Glutamatergic neuron (in vitro differentiated cells): Measurements from ENCODE around the gene AIF1. TPM values are rescaled to one million over a fixed set of nuclear protein-coding genes. Genes with fewer than 3 reads are reported as not detected.

Experiments
- DNase-seq: peaks from one replicate; pipeline ENCODE4 v3.0.0; 2022
- H3K27ac Mint-ChIP-seq: one replicate; pipeline ENCODE4 v1.8.0; 2020; ENCODE audit warnings: mild to moderate bottlenecking, mixed read lengths, inconsistent platforms; ENCODE audit not compliant: unreplicated experiment
- H3K27me3 Mint-ChIP-seq: one replicate; pipeline ENCODE4 v1.8.0; 2020; ENCODE audit warnings: mild to moderate bottlenecking, moderate library complexity, mixed read lengths, inconsistent platforms; ENCODE audit not compliant: unreplicated experiment
- H3K36me3 Mint-ChIP-seq: one replicate; pipeline ENCODE4 v1.8.0; 2020; ENCODE audit warnings: mild to moderate bottlenecking, mixed read lengths, inconsistent platforms; ENCODE audit not compliant: unreplicated experiment
- H3K4me1 Mint-ChIP-seq: one replicate; pipeline ENCODE4 v1.8.0; 2020; ENCODE audit warnings: mild to moderate bottlenecking, low read depth, mixed read lengths, inconsistent platforms; ENCODE audit not compliant: unreplicated experiment
- H3K4me3 Mint-ChIP-seq: one replicate; pipeline ENCODE4 v1.8.0; 2020; ENCODE audit warnings: mild to moderate bottlenecking, mixed read lengths, inconsistent platforms; ENCODE audit not compliant: unreplicated experiment
- H3K9me3 Mint-ChIP-seq: one replicate; pipeline ENCODE4 v1.8.0; 2020; ENCODE audit warnings: mild to moderate bottlenecking, moderate library complexity, mixed read lengths, inconsistent platforms; ENCODE audit not compliant: unreplicated experiment
- total RNA-seq: library from RNA; stranded (reverse); fragmentation: NEBNext Ultra II Directional; extraction: Animal tissue kit (Norgen Biotek cat#: 25700); gene quantifications from one replicate; pipeline ENCODE4 v1.2.1, GENCODE V29; 2021; ENCODE audit not compliant: unreplicated experiment
- TF ChIP-seq, protein P1 (sequence below): fragments of 200-600 bp; sonication (generic); IDR thresholded peaks from one replicate; pipeline ENCODE4 v1.5.0; 2021; ENCODE audit not compliant: partially characterized antibody, unreplicated experiment

AIF1 gene
- total RNA-seq, 1 donor from 2014 or later: not detected

GRCh38 chr6:31642798-31643570 is 27.9 kb downstream of the AIF1 start:
- no peaks in the 10 kb centered on the region for H3K36me3 Mint-ChIP-seq

DNA sequence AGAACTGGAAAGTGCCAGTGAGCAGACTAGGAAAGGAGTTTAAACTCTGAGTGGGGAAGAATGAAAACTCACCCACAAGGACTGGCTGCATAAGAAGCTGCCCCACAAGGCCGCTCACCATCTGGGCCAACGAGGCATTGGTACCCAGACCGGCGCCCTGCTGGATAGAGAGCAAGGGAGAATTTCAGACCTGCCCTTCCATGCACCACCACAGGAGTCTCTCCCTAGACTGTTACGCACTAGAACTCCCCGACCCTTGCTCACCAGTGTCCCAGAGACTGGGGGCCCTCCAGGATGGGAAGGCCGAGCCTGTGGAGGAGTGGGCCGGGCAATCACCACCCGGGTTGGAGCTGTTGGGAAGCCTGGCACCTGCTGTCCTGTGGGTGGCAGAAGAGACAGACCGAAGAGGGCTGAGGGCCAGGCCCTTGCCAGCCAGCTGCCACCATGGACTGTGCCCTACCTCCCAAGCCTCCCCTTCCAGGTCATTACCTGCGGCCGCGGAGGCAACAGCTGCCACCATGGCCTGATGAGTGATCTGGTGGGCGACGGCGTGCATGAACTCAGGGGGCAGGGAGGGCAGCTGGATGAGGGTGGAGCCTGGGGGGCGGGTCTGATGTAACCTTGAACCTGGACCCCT is 28.9 kb downstream of the AIF1 start:
- Mint-ChIP-seq H3K9me3 (peaks cover 8% of the 10 kb centered on the region), H3K4me1 (peaks cover 1% of the 10 kb centered on the region), H3K4me3 (no peak overlapping the region), H3K27me3 (peaks cover 3% of the 10 kb centered on the region), H3K36me3 (no peaks in the 10 kb centered on the region), H3K27ac (no peak overlapping the region)
- no peak for DNase-seq
- TF ChIP-seq, protein P1, sequence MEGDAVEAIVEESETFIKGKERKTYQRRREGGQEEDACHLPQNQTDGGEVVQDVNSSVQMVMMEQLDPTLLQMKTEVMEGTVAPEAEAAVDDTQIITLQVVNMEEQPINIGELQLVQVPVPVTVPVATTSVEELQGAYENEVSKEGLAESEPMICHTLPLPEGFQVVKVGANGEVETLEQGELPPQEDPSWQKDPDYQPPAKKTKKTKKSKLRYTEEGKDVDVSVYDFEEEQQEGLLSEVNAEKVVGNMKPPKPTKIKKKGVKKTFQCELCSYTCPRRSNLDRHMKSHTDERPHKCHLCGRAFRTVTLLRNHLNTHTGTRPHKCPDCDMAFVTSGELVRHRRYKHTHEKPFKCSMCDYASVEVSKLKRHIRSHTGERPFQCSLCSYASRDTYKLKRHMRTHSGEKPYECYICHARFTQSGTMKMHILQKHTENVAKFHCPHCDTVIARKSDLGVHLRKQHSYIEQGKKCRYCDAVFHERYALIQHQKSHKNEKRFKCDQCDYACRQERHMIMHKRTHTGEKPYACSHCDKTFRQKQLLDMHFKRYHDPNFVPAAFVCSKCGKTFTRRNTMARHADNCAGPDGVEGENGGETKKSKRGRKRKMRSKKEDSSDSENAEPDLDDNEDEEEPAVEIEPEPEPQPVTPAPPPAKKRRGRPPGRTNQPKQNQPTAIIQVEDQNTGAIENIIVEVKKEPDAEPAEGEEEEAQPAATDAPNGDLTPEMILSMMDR: no peak

More at GRCh38 chr6:31642798-31643570, 27.9 kb downstream of the AIF1 start:
- TF ChIP-seq, protein P1: no peak
- DNase-seq: no peak
- peaks cover 6% of the 10 kb centered on the region for H3K9me3 Mint-ChIP-seq
- no peak overlapping the region for H3K4me3 Mint-ChIP-seq
- no peak overlapping the region for H3K27ac Mint-ChIP-seq
- no peaks in the 10 kb centered on the region for H3K4me1 Mint-ChIP-seq
- H3K27me3 Mint-ChIP-seq: peaks cover 3% of the 10 kb centered on the region

- no peaks in the 10 kb centered on the region for H3K36me3 Mint-ChIP-seq
- peak overlapping the region; percentile 34 for H3K27ac Mint-ChIP-seq
- H3K4me3 Mint-ChIP-seq: no peak overlapping the region
- peaks cover 3% of the 10 kb centered on the region for H3K27me3 Mint-ChIP-seq
- H3K4me1 Mint-ChIP-seq: peaks cover 6% of the 10 kb centered on the region
- TF ChIP-seq, protein P1: no peak
- peaks cover 8% of the 10 kb centered on the region for H3K9me3 Mint-ChIP-seq
- DNase-seq: no peak
Measured at GRCh38 chr6:31645325-31645724, 30.3 kb downstream of the AIF1 start.

GRCh38 chr6:31651602-31652191 is 36.7 kb downstream of the AIF1 start:
- Mint-ChIP-seq H3K9me3 (peaks cover 15% of the 10 kb centered on the region), H3K36me3 (peaks cover 4% of the 10 kb centered on the region), H3K4me3 (peak overlapping the region; percentile 93), H3K4me1 (peaks cover 15% of the 10 kb centered on the region), H3K27me3 (peaks cover 17% of the 10 kb centered on the region), H3K27ac (peak overlapping the region; percentile 99)
- TF ChIP-seq, protein P1: no peak
- DNase-seq: peak; percentile 80
